ENCODE measurements around the gene G6PC1.

- TF ChIP-seq CTCF (IDR thresholded peaks at IDR 0.05) (no peak), POLR2A (IDR thresholded peaks at IDR 0.05) (no peak)
Observed at GRCh38 chr17:42871647-42872046, 29.0 kb upstream of the G6PC1 start.

Data from uterus (tissue), 2 donors.